Endothelial cell of umbilical vein (primary cell): ENCODE results near the gene NHSL2. TPM values are rescaled to one million over a fixed set of nuclear protein-coding genes. Genes with fewer than 3 reads are reported as not detected.
"Not testable (repeated sequence)": the region's sequence is repeated elsewhere in the genome, so short reads cannot be mapped to it uniquely, and the experiment has no call there.

ENCODE experiments used
- BruUV-seq: library from RNA; stranded (reverse); fragments of 400-500 nt; replicated peaks from 2 replicates; lab custom pipeline; 2021; lab: Mats Ljungman, UMichigan
- CTCF ChIA-PET: fragments of 300-600, 350-600 bp; sonication (Branson Sonifier 250); formaldehyde crosslinking; loops from one replicate; lab custom pipeline; 2021; ENCODE audit warnings: antibody characterized with exemption, inconsistent platforms; lab: Charles Lee
- POLR2A ChIA-PET: fragments of 300-600, 350-600 bp; sonication (Branson Sonifier 250); formaldehyde crosslinking; loops from one replicate; lab custom pipeline; 2021; ENCODE audit warnings: antibody characterized with exemption, inconsistent platforms; lab: Charles Lee
- DNase-seq: peaks from one replicate; pipeline ENCODE4 v3.0.0-alpha.2; 2011; ENCODE audit warnings: low read depth, low spot score
- FAIRE-seq: peaks from 2 replicates; lab custom pipeline; 2011; peaks lifted over from hg19 to GRCh38; lab: Jason Lieb, UNC
- H2AFZ ChIP-seq: 2 replicates; pipeline ENCODE4 v1.6.0; 2012; ENCODE audit warnings: low read depth, low read length, control low read depth, inconsistent platforms
- H3K27ac ChIP-seq: 2 replicates; pipeline ENCODE4 v1.5.1; 2011; ENCODE audit warnings: low read depth, mild to moderate bottlenecking, control low read depth, low read length, moderate library complexity; ENCODE audit not compliant: insufficient read depth
- H3K27me3 ChIP-seq, 2 experiments: 2 replicates each; pipeline versions ENCODE4 v1.6.0 to v1.6.1; 2011; ENCODE audit warnings: low read length in 2 of 2, mixed read lengths in 1 of 2; ENCODE audit not compliant: control insufficient read depth in 2 of 2, insufficient read depth in 2 of 2
- H3K36me3 ChIP-seq, 2 experiments: 2 replicates in 1 of 2; 3 replicates in 1 of 2; pipeline ENCODE4 v1.5.1; 2011; ENCODE audit warnings: low read length in 2 of 2, mild to moderate bottlenecking in 1 of 2, moderate library complexity in 1 of 2; ENCODE audit not compliant: control insufficient read depth in 2 of 2, insufficient read depth in 2 of 2; ENCODE audit errors: extremely low read depth in 1 of 2
- H3K4me1 ChIP-seq: 3 replicates; pipeline ENCODE4 v1.5.1; 2011; ENCODE audit warnings: mild to moderate bottlenecking, low read length; ENCODE audit not compliant: control insufficient read depth, insufficient read depth; ENCODE audit errors: extremely low read depth
- H3K4me2 ChIP-seq: 2 replicates; pipeline ENCODE4 v1.6.1; 2011; ENCODE audit warnings: low read length, control low read depth, mixed read lengths; ENCODE audit not compliant: insufficient read depth
- H3K4me3 ChIP-seq, 3 experiments: fragments of 200-600 bp in 1 of 3; sonication (generic), shearing (Covaris generic) in 1 of 3; replicated peaks in 1 of 3; 2 replicates each; pipeline ENCODE4 v1.5.1; 2011 to 2016; ENCODE audit warnings: control low read depth in 3 of 3, low read length in 3 of 3, mild to moderate bottlenecking in 2 of 3, inconsistent platforms in 1 of 3, low read depth in 1 of 3, moderate library complexity in 1 of 3; ENCODE audit not compliant: insufficient read depth in 1 of 3
- H3K79me2 ChIP-seq: 2 replicates; pipeline ENCODE4 v1.6.0; 2012; ENCODE audit warnings: low read length, inconsistent platforms; ENCODE audit not compliant: control insufficient read depth, insufficient read depth
- H3K9ac ChIP-seq: replicated peaks from 2 replicates; pipeline ENCODE3; 2011; ENCODE audit warnings: low read length, control low read depth; ENCODE audit not compliant: insufficient read depth; ENCODE audit errors: extremely low read depth
- H3K9me1 ChIP-seq: replicated peaks from 3 replicates; pipeline ENCODE4 v1.6.0; 2011; ENCODE audit warnings: mild to moderate bottlenecking, low read length; ENCODE audit not compliant: control insufficient read depth, insufficient read depth; ENCODE audit errors: extremely low read depth
- H3K9me3 ChIP-seq: replicated peaks from 2 replicates; pipeline ENCODE4 v1.5.1; 2012; ENCODE audit warnings: low read length, inconsistent platforms; ENCODE audit not compliant: control insufficient read depth, insufficient read depth
- H4K20me1 ChIP-seq: replicated peaks from 2 replicates; pipeline ENCODE3; 2011; ENCODE audit warnings: mild to moderate bottlenecking, low read length; ENCODE audit not compliant: control insufficient read depth, insufficient read depth; ENCODE audit errors: extremely low read depth
- EZH2 ChIP-seq: IDR thresholded peaks from 2 replicates; pipeline ENCODE4 v1.6.1; 2012; ENCODE audit warnings: borderline replicate concordance, low read depth, mild to moderate bottlenecking, moderate library complexity, low read length, inconsistent platforms; ENCODE audit not compliant: severe bottlenecking
- FOS ChIP-seq: IDR thresholded peaks from 2 replicates; pipeline ENCODE4 v1.6.1; 2011; ENCODE audit warnings: mild to moderate bottlenecking, low read length, moderate library complexity, borderline replicate concordance; ENCODE audit not compliant: insufficient read depth
- GATA2 ChIP-seq: IDR thresholded peaks from 2 replicates; pipeline ENCODE4 v1.7.0; 2011; ENCODE audit warnings: low read depth, mild to moderate bottlenecking, moderate library complexity, mixed read lengths, low read length; ENCODE audit not compliant: insufficient read length, insufficient read depth
- MAX ChIP-seq: IDR thresholded peaks from 2 replicates; pipeline ENCODE4 v1.6.1; 2011; ENCODE audit not compliant: insufficient read depth, insufficient read length
- MYC ChIP-seq: IDR thresholded peaks from one replicate; pipeline ENCODE4 v1.6.1; 2011; ENCODE audit warnings: mild to moderate bottlenecking, low read depth, low read length
- POLR2A ChIP-seq: IDR thresholded peaks from 2 replicates; pipeline ENCODE4 v1.6.1; 2012; ENCODE audit warnings: low read depth, mild to moderate bottlenecking, control low read depth, low read length
- POLR2AphosphoS5 ChIP-seq: IDR thresholded peaks from 2 replicates; pipeline ENCODE4 v1.6.1; 2012; ENCODE audit warnings: low read depth, mild to moderate bottlenecking, control low read depth, low read length, moderate library complexity; ENCODE audit not compliant: insufficient read depth
- dilution Hi-C: fragments of 300-500 bp; cut with MboI; formaldehyde crosslinking; loops from one replicate; pipeline ENCODE4 v1.15.0; 2019; ENCODE audit warnings: low sequenced_read_pairs; ENCODE audit not compliant: extremely low pct_ligation_motif_present
- intact Hi-C: fragments of 100-400 bp; cut with micrococcal nuclease; formaldehyde crosslinking; loops from one replicate; pipeline ENCODE4 v1.10.0; 2022
- polyA plus RNA-seq, 4 experiments: library from polyadenylated mRNA; depleted of rRNA in 3 of 4; stranded (reverse) in 3 of 4; unstranded in 1 of 4; fragments of >200 nt; gene quantifications; 2 replicates each; pipeline versions ENCODE4 v1.2.1 to v1.2.3, GENCODE V29; 2011 to 2012; ENCODE audit warnings: missing spikeins in 1 of 4
- total RNA-seq: library from RNA; stranded (reverse); gene quantifications from 2 replicates; pipeline ENCODE4 v1.2.3, GENCODE V29; 2021

The NHSL2 gene
- total and polyA plus RNA-seq, 2 donors (not counting 3 experiments of a cell fraction or from before 2014, with no cell fraction given), result 23.5 to 49.9 TPM

- dilution Hi-C loops, result no loop called here
- Histone ChIP-seq H3K4me2 (no peak overlapping the region), H3K9me1 (no peaks in the 10 kb centered on the region), H2AFZ (no peak overlapping the region), H3K9me3 (no peaks in the 10 kb centered on the region), H3K9ac (no peak overlapping the region), H3K36me3 (no peaks in the 10 kb centered on the region), H3K4me3 (no peak overlapping the region), H3K4me1 (peaks cover 21% of the 10 kb centered on the region), H3K27me3 (no peaks in the 10 kb centered on the region), H3K27ac (no peak overlapping the region), H3K79me2 (no peaks in the 10 kb centered on the region), H4K20me1 (no peaks in the 10 kb centered on the region)
- no peak for TF ChIP-seq FOS
- no peak for TF ChIP-seq GATA2
- TF ChIP-seq MAX, result no peak
- no peak for TF ChIP-seq EZH2
- TF ChIP-seq MYC, result no peak
- TF ChIP-seq POLR2AphosphoS5, result no peak
- TF ChIP-seq POLR2A, result no peak
- intact Hi-C loops, result no loop called here
- BruUV-seq, result no TSS peak
- FAIRE-seq (peak; percentile 12), DNase-seq (no peak)
- ChIA-PET POLR2A (no interaction called here), CTCF (interaction anchor here (1.4 kb wide), 2 partner anchors 28 to 36 kb away, joined by 3 read pairs; no protein-coding TSS in a partner anchor)
Measured at GRCh38 chrX:72057849-72058248, 147.2 kb downstream of the NHSL2 start.

GRCh38 chrX:72058346-72058745, 147.7 kb downstream of the NHSL2 start:
- dilution Hi-C loops, DNase-seq, FAIRE-seq, H3K27ac ChIP-seq, H3K9me1 ChIP-seq, H3K36me3 ChIP-seq, H3K4me3 ChIP-seq, H3K9ac ChIP-seq, intact Hi-C loops, POLR2A ChIA-PET, BruUV-seq, H3K9me3 ChIP-seq, H3K79me2 ChIP-seq, H3K4me2 ChIP-seq, H3K27me3 ChIP-seq, H4K20me1 ChIP-seq, H2AFZ ChIP-seq: not testable (repeated sequence)
- peaks cover 16% of the 10 kb centered on the region for H3K4me1 ChIP-seq
- CTCF ChIA-PET, result interaction anchor here (1.4 kb wide), 2 partner anchors 29 to 36 kb away, joined by 3 read pairs; no protein-coding TSS in a partner anchor
